Right lobe of liver (tissue), 6 donors: ENCODE data around the gene PLXND1. TPM values are rescaled to one million over a fixed set of nuclear protein-coding genes. Genes with fewer than 3 reads are reported as not detected.

Experiments
- ATAC-seq, 4 donors: fragments of 200-7000 bp; cut with Tn5 transposase; one replicate each; pipeline ENCODE4 v1.9.1; 2020; ENCODE audit warnings: mild to moderate bottlenecking in 4 of 4, moderate library complexity in 4 of 4
- DNase-seq, 3 donors: peaks; one replicate each; pipeline ENCODE4 v3.0.0-alpha.2; 2020
- H3K27ac ChIP-seq, 3 donors: fragments of 200-600 bp; one replicate each; pipeline ENCODE4 v1.8.0; 2022
- H3K27me3 ChIP-seq, 2 donors: fragments of 200-600 bp; one replicate each; pipeline ENCODE4 v1.8.0; 2022
- H3K36me3 ChIP-seq, 4 donors: fragments of 200-600 bp; sonication (generic) in 1 of 4; one replicate each; pipeline versions ENCODE4 v1.5.1 to v1.8.0; 2017 to 2022; ENCODE audit warnings: control low read depth in 1 of 4
- H3K4me1 ChIP-seq, 4 donors: fragments of 200-600 bp; sonication (generic) in 1 of 4; one replicate each; pipeline versions ENCODE4 v1.5.1 to v1.8.0; 2017 to 2022; ENCODE audit warnings: control low read depth in 1 of 4
- H3K4me3 ChIP-seq, 3 donors: fragments of 200-600 bp; one replicate each; pipeline ENCODE4 v1.8.0; 2022
- H3K9me3 ChIP-seq, 4 donors: fragments of 200-600 bp; sonication (generic) in 1 of 4; one replicate each; pipeline versions ENCODE4 v1.5.1 to v1.8.0; 2017 to 2022; ENCODE audit warnings: control low read depth in 1 of 4
- POLR2A ChIP-seq: fragments of 450-650 bp; IDR thresholded peaks from one replicate; pipeline ENCODE4 v1.6.1; 2017; ENCODE audit warnings: antibody characterized with exemption, mild to moderate bottlenecking
- WGBS: methylation state at CpG from one replicate; pipeline ENCODE4 v1.1.6; 2018; ENCODE audit warnings: low coverage, low lambda C conversion rate; ENCODE audit not compliant: insufficient coverage; ENCODE audit errors: missing lambda C conversion rate; 5-methylcytosine and 5-hydroxymethylcytosine counted together
- intact Hi-C, 2 donors: fragments of 100-400 bp; cut with DNase I; formaldehyde crosslinking; loops; one replicate each; pipeline versions ENCODE4 v1.11.2 to v1.14.1; 2022
- total RNA-seq, 6 experiments: library from RNA; depleted of rRNA in 2 of 6; stranded (reverse); fragments of >200 nt in 2 of 6; fragmentation: NEBNext Ultra II Directional in 3 of 6; extraction: Animal tissue kit (Norgen Biotek cat#: 25700) in 3 of 6; gene quantifications; one replicate each; pipeline versions ENCODE4 v1.1.0 to v1.2.4, GENCODE V29; 2016 to 2023
- TF ChIP-seq, protein P1 (sequence below), 4 donors: fragments of 200-600 bp in 3 of 4; fragments of 450-650 bp in 1 of 4; IDR thresholded peaks; one replicate each; pipeline versions ENCODE4 v1.5.1 to v1.8.0; 2016 to 2022; ENCODE audit warnings: antibody characterized with exemption in 4 of 4, mild to moderate bottlenecking in 2 of 4
- donor health status: DM: no; HTN: yes; CAD: no.
- donor health status: DM: no; HTN: no; CAD: no.
- donor health status: DM: no; HTN: no; CAD: no.
- donor health status: DM: no; HTN: yes; CAD: no.
- donor health status: DM: no; HTN: yes; CAD: no.

PLXND1 gene
- total RNA-seq, 6 experiments from 2014 or later = 27.0 to 48.8 (median 29.6) TPM

GRCh38 chr3:129598484-129598883 is 8.0 kb downstream of the PLXND1 start:
- H3K36me3 ChIP-seq = no peaks in the 10 kb centered on the region
- H3K27me3 ChIP-seq = no peaks in the 10 kb centered on the region
- H3K9me3 ChIP-seq = no peaks in the 10 kb centered on the region
- H3K27ac ChIP-seq = peak overlapping the region in 2 of 3 donors; percentile 13 to 77
- no peak overlapping the region for H3K4me3 ChIP-seq
- TF ChIP-seq, protein P1, sequence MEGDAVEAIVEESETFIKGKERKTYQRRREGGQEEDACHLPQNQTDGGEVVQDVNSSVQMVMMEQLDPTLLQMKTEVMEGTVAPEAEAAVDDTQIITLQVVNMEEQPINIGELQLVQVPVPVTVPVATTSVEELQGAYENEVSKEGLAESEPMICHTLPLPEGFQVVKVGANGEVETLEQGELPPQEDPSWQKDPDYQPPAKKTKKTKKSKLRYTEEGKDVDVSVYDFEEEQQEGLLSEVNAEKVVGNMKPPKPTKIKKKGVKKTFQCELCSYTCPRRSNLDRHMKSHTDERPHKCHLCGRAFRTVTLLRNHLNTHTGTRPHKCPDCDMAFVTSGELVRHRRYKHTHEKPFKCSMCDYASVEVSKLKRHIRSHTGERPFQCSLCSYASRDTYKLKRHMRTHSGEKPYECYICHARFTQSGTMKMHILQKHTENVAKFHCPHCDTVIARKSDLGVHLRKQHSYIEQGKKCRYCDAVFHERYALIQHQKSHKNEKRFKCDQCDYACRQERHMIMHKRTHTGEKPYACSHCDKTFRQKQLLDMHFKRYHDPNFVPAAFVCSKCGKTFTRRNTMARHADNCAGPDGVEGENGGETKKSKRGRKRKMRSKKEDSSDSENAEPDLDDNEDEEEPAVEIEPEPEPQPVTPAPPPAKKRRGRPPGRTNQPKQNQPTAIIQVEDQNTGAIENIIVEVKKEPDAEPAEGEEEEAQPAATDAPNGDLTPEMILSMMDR (IDR thresholded peaks at IDR 0.05) = no peak
- no peak for TF ChIP-seq POLR2A
- ATAC-seq (no peak), DNase-seq (no peak)
- intact Hi-C loops = no loop called here
- 62% methylated on average over 3 of the region's 11 CpGs for WGBS
- H3K4me1 ChIP-seq = peaks cover 0 to 20% (median 9%) of the 10 kb centered on the region in 4 donors

GRCh38 chr3:129598000-129598381 is 8.5 kb downstream of the PLXND1 start:
- H3K4me1 ChIP-seq = peaks cover 0 to 24% (median 10%) of the 10 kb centered on the region in 4 donors
- ATAC-seq (no peak), DNase-seq (no peak)
- H3K27me3 ChIP-seq = no peaks in the 10 kb centered on the region
- H3K27ac ChIP-seq = peak overlapping the region in 1 of 3 donors; percentile 79
- no peaks in the 10 kb centered on the region for H3K36me3 ChIP-seq
- WGBS = 52% methylated on average over 3 of the region's 5 CpGs
- no peak overlapping the region for H3K4me3 ChIP-seq
- TF ChIP-seq POLR2A = no peak
- TF ChIP-seq, protein P1 (IDR thresholded peaks at IDR 0.05) = no peak
- no peaks in the 10 kb centered on the region for H3K9me3 ChIP-seq
- intact Hi-C loops = no loop called here

DNA sequence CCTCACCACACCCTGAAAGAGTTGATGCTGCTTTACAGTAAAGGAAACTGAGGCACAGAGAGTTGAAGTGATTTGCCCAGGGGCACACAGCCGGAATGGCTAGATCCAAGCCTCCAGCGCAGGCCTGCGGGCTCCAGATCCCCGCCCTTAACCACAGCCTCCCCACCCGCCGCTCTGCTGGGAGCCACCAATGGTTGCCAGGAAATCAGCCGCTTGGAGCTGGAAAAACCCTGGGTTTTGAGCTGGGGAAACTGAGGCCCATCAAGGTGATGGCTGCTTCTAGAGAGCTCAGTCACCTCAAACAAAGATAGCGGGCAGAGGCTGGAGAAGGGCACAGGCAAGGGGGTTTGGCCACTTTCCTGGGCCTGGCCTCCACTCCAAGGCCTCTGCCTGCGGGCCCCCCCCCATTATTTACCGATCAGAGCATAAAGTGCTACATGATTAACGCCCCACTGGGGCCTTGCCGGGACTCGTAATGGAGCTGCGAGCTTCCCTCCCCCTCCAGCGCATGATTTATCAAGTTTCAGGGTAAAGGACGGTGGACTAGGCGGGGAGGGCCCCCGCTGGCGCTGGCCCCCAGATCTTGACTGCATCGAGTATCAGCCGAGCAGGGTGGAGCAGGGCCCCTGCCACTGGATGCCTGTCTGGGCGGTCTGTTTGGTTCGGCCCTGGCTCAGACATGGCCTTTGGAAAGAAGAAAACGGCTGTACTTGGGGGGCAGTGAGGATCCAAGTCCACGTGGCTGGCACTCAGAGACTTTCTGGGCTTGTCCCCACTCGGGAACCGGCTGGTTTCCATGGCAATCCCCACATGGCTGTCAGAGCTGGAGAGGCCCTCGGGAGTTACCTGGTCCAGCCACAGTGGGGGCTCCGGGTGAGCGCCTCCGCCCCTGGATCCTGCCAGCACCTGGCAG is 9.1 kb downstream of the PLXND1 start:
- H3K4me1 ChIP-seq = peaks cover 0 to 26% (median 10%) of the 10 kb centered on the region in 4 donors
- no peak for TF ChIP-seq POLR2A
- TF ChIP-seq, protein P1 (IDR thresholded peaks at IDR 0.05) = no peak
- intact Hi-C loops = no loop called here
- H3K27ac ChIP-seq = peak overlapping the region; percentile 24 to 79 (median 44)
- no peak overlapping the region for H3K4me3 ChIP-seq
- H3K27me3 ChIP-seq = no peaks in the 10 kb centered on the region
- no peaks in the 10 kb centered on the region for H3K9me3 ChIP-seq
- no peak for ATAC-seq
- 58% methylated on average over 11 of the region's 31 CpGs for WGBS
- DNase-seq = no peak
- no peaks in the 10 kb centered on the region for H3K36me3 ChIP-seq

DNA sequence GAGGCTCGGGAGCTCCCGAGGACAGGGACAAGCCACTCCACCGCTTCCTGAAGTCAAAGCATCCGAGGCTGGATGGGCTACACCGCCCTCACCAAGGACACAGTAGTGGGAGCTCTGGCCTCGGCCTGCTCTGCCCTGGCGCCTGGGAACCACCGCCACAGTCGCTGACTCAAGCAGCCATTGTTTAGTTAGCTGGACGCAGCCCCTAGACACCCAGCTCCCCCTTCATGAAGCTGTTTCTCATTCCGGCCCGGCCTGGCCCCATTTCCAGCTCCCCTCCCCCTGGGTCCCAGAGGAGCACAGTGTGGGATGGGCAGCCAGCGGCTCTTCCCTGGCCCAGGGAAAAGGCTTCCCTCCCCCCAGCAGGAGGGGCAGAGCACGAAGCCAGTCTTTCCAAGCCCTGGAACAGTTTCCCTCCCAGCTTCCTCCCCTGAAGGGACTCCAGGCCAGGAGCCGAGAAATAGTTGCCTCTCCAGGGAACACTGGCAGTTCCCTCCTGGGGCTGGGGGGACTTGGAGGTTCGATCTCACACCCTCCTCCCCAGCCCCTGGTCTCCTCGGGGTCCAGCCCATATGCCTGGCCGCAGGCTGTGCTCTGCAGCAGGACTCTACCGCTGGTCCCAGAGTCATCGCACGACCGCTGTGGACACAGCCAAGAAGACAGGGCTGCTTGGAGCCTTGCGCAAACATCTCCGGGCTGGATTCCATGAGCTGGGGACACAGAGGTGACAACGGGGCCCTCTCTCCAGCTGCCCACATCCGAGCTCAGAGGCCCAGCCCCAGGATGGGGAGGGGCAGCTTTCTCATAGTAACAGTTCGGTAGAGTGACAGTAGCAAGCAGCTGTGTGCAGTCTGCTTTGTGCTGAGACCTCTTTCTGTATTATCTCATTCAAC is 10.0 kb downstream of the PLXND1 start:
- H3K4me1 ChIP-seq = peaks cover 0 to 30% (median 12%) of the 10 kb centered on the region in 4 donors
- peak; percentile 66 to 76 (median 69) for DNase-seq
- peak; percentile 35 to 60 (median 48) for ATAC-seq

More for the DNA sequence above, 10.0 kb downstream of the PLXND1 start:
- Histone ChIP-seq H3K36me3 (no peaks in the 10 kb centered on the region), H3K27me3 (no peaks in the 10 kb centered on the region), H3K27ac (peak overlapping the region; percentile 24 to 79 (median 44)), H3K4me3 (no peak overlapping the region), H3K9me3 (no peaks in the 10 kb centered on the region)
- no peak for TF ChIP-seq POLR2A
- TF ChIP-seq, protein P1 (IDR thresholded peaks at IDR 0.05) = no peak
- WGBS = 19% methylated on average over 7 of the region's 27 CpGs
- intact Hi-C loops = no loop called here
